NCI-H345 (cell line): Measurements from ENCODE around the gene MIF.
A peak's percentile ranks its signal among the peaks of the same experiment; 100 is the strongest.
"Not testable (repeated sequence)": the region's sequence is repeated elsewhere in the genome, so short reads cannot be mapped to it uniquely, and the experiment has no call there.

Source experiments
- DNase-seq: peaks from one replicate; lab custom pipeline; 2025; lab: John Stamatoyannopoulos, UW

Gene MIF

GRCh38 chr22:23877566-23877965 lies 16.6 kb upstream of the MIF start:
- no peak for DNase-seq

GRCh38 chr22:23878219-23878618 lies 16.0 kb upstream of the MIF start:
- no peak for DNase-seq

- DNase-seq: no peak
These were observed 11.8 kb upstream of the MIF start for GRCh38 chr22:23882370-23882769.

- DNase-seq: no peak
These were observed 10.5 kb upstream of the MIF start for GRCh38 chr22:23883658-23884057.

- DNase-seq: no peak
These were observed 10.0 kb upstream of the MIF start for GRCh38 chr22:23884140-23884539.

GRCh38 chr22:23888615-23889401 lies 5.4 kb upstream of the MIF start:
- no peak for DNase-seq

- DNase-seq: no peak
These were observed 4.6 kb upstream of the MIF start for GRCh38 chr22:23889620-23890019.

GRCh38 chr22:23891726-23892125 lies 2.5 kb upstream of the MIF start:
- DNase-seq: no peak

- DNase-seq: no peak
These were observed 2.1 kb upstream of the MIF start for GRCh38 chr22:23892130-23892529.

GRCh38 chr22:23892706-23893105 lies 1.5 kb upstream of the MIF start:
- DNase-seq: no peak

GRCh38 chr22:23893121-23893944 lies 850 bp upstream of the MIF start:
- no peak for DNase-seq

GRCh38 chr22:23894710-23895598 lies 771 bp downstream of the MIF start:
- DNase-seq: peak; percentile 89

- no peak for DNase-seq
These were observed 1.5 kb downstream of the MIF start for GRCh38 chr22:23895599-23896144.

GRCh38 chr22:23896166-23896522 lies 2.0 kb downstream of the MIF start:
- DNase-seq: no peak

- DNase-seq: no peak
These were observed 2.5 kb downstream of the MIF start for GRCh38 chr22:23896523-23897186.

- DNase-seq: no peak
These were observed 3.1 kb downstream of the MIF start for GRCh38 chr22:23897320-23897719.

GRCh38 chr22:23898006-23898974 lies 4.1 kb downstream of the MIF start:
- peak; percentile 15 for DNase-seq

GRCh38 chr22:23899042-23899745 lies 5.0 kb downstream of the MIF start:
- DNase-seq: no peak

GRCh38 chr22:23900227-23900626 lies 6.0 kb downstream of the MIF start:
- not testable (repeated sequence) for DNase-seq

- DNase-seq: no peak
These were observed 7.4 kb downstream of the MIF start for GRCh38 chr22:23901600-23901999.
